GM23338 (cell line): ENCODE results near the gene IGF2BP3.

Experiments
- CREB1 ChIP-seq: fragments of 250-450 bp; sonication (Bioruptor Pico); IDR thresholded peaks from 2 replicates; pipeline ENCODE4 v1.5.0; 2020; ENCODE audit warnings: low read depth, mild to moderate bottlenecking, moderate library complexity
- EZH2 ChIP-seq: fragments of 200-600 bp; sonication (generic); IDR thresholded peaks from one replicate; pipeline ENCODE4 v1.8.0; 2017; ENCODE audit warnings: antibody characterized with exemption, mild to moderate bottlenecking, low read depth; ENCODE audit not compliant: unreplicated experiment
- EZH2phosphoT487 ChIP-seq: fragments of 200-600 bp; sonication (generic); IDR thresholded peaks from one replicate; pipeline ENCODE4 v1.8.1; 2018; ENCODE audit warnings: antibody characterized with exemption; ENCODE audit not compliant: unreplicated experiment
- JUNB ChIP-seq: IDR thresholded peaks from one replicate; pipeline ENCODE4 v1.6.1; 2016; ENCODE audit warnings: antibody characterized with exemption; ENCODE audit not compliant: unreplicated experiment
- POLR2AphosphoS5 ChIP-seq: IDR thresholded peaks from 2 replicates; pipeline ENCODE4 v1.6.1; 2016; ENCODE audit warnings: antibody characterized with exemption, low read depth
- TF ChIP-seq, protein P1 (sequence below), 2 experiments: fragments of 200-600 bp in 1 of 2; sonication (generic) in 1 of 2; conservative IDR thresholded peaks; 2 replicates each; pipeline versions ENCODE4 v1.5.1 to v1.6.1; 2016 to 2017; ENCODE audit warnings: antibody characterized with exemption in 2 of 2, low read depth in 2 of 2, mild to moderate bottlenecking in 2 of 2, moderate library complexity in 1 of 2

DNA sequence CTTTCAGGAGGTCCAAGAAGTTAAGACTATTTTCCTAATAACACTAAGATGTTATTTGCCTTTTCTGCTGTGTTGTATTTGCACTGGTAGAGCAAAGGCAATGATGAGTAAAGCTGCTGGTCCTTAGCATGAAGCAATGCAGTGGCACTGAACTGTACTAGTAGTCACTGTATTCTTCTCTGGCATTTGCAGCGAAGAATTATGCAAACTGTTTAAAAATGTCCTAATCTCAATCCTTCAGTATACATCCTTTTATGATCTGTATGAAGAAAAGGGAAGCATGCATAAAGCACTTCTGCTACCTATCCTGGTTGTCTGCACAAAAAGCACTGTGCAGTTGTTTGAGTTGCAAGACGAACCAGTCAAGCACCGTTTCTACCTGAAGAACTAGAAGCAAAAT, 20.4 kb downstream of the IGF2BP3 start:
- TF ChIP-seq EZH2phosphoT487 (no peak), EZH2 (no peak), POLR2AphosphoS5 (no peak), JUNB (no peak), CREB1 (no peak)
- TF ChIP-seq, protein P1, sequence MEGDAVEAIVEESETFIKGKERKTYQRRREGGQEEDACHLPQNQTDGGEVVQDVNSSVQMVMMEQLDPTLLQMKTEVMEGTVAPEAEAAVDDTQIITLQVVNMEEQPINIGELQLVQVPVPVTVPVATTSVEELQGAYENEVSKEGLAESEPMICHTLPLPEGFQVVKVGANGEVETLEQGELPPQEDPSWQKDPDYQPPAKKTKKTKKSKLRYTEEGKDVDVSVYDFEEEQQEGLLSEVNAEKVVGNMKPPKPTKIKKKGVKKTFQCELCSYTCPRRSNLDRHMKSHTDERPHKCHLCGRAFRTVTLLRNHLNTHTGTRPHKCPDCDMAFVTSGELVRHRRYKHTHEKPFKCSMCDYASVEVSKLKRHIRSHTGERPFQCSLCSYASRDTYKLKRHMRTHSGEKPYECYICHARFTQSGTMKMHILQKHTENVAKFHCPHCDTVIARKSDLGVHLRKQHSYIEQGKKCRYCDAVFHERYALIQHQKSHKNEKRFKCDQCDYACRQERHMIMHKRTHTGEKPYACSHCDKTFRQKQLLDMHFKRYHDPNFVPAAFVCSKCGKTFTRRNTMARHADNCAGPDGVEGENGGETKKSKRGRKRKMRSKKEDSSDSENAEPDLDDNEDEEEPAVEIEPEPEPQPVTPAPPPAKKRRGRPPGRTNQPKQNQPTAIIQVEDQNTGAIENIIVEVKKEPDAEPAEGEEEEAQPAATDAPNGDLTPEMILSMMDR (conservative IDR thresholded peaks at IDR 0.05; ENCODE audit: low read depth in 2 of 2), result no peak
